SK-N-MC (cell line): ENCODE results near the gene MAGI2.

Source experiments
- DNase-seq: peaks from one replicate; pipeline ENCODE4 v3.0.0-alpha.2; 2011; ENCODE audit warnings: low read depth, low spot score
- H3K27ac ChIP-seq: fragments of 200-600 bp; sonication (generic); 2 replicates; pipeline ENCODE4 v1.5.1; 2016; ENCODE audit warnings: mixed run types
- H3K36me3 ChIP-seq: fragments of 200-600 bp; sonication (generic); 2 replicates; pipeline ENCODE4 v1.6.1; 2017; ENCODE audit warnings: antibody characterized with exemption, low read length, mixed read lengths; ENCODE audit not compliant: insufficient read depth
- H3K4me3 ChIP-seq: fragments of 200-600 bp; sonication (generic); 2 replicates; pipeline ENCODE4 v1.5.1; 2016
- H3K9ac ChIP-seq: fragments of 200-600 bp; sonication (generic); 2 replicates; pipeline ENCODE4 v1.8.0; 2017; ENCODE audit warnings: mixed run types, mixed read lengths; ENCODE audit not compliant: insufficient read length
- H3K9me3 ChIP-seq: fragments of 200-600 bp; sonication (generic); 2 replicates; pipeline ENCODE4 v1.6.1; 2017; ENCODE audit warnings: low read depth, mild to moderate bottlenecking, antibody characterized with exemption, low read length, moderate library complexity, mixed read lengths
- EZH2 ChIP-seq: fragments of 200-600 bp; sonication (generic); IDR thresholded peaks from one replicate; pipeline ENCODE4 v1.6.1; 2017; ENCODE audit warnings: antibody characterized with exemption
- FOXP2 ChIP-seq: optimal IDR thresholded peaks from 2 replicates; pipeline ENCODE3; 2011; ENCODE audit warnings: mild to moderate bottlenecking, moderate library complexity; ENCODE audit not compliant: insufficient read depth; ENCODE audit errors: extremely low read length, control extremely low read depth
- POLR2AphosphoS5 ChIP-seq: IDR thresholded peaks from 2 replicates; pipeline ENCODE4 v1.6.1; 2012; ENCODE audit warnings: mild to moderate bottlenecking, low read depth, low read length, borderline replicate concordance

The MAGI2 gene

DNA sequence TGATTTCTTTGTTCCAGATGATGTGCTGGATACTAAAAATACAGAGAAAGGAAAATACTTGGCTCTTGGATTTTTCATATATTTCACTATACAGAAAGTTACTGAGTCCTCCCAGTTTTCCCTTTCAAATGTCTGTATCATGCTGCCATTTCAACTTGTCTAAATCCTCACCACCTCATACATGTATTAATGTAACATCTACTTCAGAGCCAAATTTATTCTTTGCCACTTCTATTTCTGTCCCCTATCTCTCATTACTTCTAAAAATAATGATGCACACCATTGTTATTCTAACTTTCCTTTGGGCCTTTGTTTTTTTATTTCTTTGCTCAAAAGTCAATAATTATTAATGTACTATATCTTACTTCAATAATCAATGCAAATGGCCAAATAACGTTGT, 312.2 kb downstream of the MAGI2 start:
- DNase-seq, result no peak
- H3K9me3 ChIP-seq, result no peaks in the 10 kb centered on the region
- no peak overlapping the region for H3K9ac ChIP-seq
- H3K4me3 ChIP-seq, result no peak overlapping the region
- H3K27ac ChIP-seq, result no peak overlapping the region
- TF ChIP-seq POLR2AphosphoS5, result no peak
- no peak for TF ChIP-seq FOXP2
- no peak for TF ChIP-seq EZH2
- H3K36me3 ChIP-seq, result no peaks in the 10 kb centered on the region

DNA sequence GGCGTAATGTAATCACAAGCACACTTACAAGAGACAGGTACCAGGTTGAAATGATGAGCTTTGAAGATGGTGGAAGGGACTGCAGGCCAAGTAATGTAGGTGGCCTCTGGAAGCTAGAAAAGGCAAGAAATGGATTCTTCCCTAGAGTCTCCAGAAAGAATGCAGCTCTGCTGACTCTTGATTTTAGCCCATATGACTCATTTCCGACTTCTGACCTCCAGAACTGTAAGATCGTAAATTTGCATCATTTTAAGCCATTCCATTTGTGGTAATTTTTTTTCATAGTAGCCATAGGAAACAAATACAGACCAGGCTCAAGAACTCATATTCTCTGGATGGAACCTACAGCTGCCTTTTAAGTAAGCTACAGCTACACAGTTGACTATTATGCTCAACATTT, 315.5 kb downstream of the MAGI2 start:
- TF ChIP-seq EZH2 (no peak), FOXP2 (no peak), POLR2AphosphoS5 (no peak)
- Histone ChIP-seq H3K9me3 (no peaks in the 10 kb centered on the region), H3K9ac (no peak overlapping the region), H3K4me3 (no peak overlapping the region), H3K36me3 (no peaks in the 10 kb centered on the region), H3K27ac (no peak overlapping the region)
- DNase-seq, result no peak

DNA sequence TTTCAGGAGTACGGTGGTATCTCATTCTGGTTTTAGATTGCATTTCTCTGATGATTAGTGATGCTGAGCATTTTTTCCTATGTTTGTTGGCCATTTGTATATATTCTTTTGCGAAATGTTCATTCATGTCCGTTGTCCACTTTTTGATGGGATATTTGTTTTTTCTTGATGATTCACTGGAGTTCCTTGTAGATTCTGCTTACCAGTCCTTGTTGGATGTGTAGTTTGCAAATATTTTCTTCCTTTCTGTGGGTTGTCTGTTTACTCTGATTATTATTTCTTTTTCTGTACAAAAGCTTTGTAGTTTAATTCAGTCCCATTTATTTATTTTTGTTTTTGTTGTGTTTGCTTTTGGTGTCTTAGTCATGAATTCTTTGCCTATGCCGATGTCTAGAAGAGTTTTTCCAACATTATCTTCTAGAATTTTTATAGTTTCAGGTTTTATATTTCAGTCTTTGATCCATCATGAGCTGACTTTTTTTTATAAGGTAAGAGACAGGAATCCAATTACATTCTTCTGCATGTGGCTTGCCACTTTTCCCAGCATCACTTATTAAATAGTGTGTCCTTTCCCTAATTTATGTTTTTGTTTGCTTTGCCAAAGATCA, 320.5 kb downstream of the MAGI2 start:
- H3K9me3 ChIP-seq, result no peaks in the 10 kb centered on the region
- DNase-seq, result no peak
- H3K9ac ChIP-seq, result no peak overlapping the region
- H3K4me3 ChIP-seq, result no peak overlapping the region
- H3K36me3 ChIP-seq, result no peaks in the 10 kb centered on the region
- H3K27ac ChIP-seq, result no peak overlapping the region
- TF ChIP-seq POLR2AphosphoS5 (no peak), EZH2 (no peak), FOXP2 (no peak)

DNA sequence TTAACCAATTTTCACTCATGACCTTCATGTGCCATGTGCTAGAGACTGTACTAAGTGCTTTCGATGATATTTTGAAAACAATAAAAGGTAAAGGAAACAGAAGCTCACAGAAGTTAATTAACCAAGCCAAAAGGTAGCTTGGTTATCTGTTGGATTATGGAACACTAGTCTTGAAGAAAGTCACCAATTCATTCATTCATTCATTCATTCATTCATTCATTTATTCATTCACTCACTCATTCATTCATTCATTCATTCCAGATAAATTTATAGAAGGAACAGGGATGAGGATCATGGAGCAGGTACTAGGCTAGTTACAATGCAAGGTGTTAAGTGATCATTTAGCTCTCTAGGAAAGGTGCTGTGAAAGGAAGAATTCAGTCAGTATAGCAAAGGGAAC, 322.8 kb downstream of the MAGI2 start:
- no peak overlapping the region for H3K9ac ChIP-seq
- no peak overlapping the region for H3K27ac ChIP-seq
- TF ChIP-seq POLR2AphosphoS5 (no peak), EZH2 (no peak), FOXP2 (no peak)
- H3K36me3 ChIP-seq, result no peaks in the 10 kb centered on the region
- H3K9me3 ChIP-seq, result no peaks in the 10 kb centered on the region
- no peak overlapping the region for H3K4me3 ChIP-seq
- DNase-seq, result no peak

DNA sequence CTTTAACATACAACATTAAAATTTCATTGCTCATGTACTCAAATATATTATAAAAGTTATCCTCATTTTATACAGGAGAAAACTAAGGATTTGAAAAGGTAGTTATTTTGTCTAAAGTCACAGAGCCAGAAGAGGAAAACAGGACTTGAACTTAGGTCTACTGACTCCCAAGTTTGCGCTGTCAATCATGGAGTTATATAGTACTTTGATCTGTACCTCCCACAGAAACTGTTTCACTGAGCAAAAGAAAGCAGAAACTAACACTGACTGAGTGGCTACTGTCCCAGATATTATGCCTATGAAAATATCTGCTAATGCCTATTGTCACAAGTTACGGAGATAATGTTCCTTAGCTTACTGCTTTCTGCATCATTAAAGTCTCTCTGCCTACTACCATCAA, 329.1 kb downstream of the MAGI2 start:
- TF ChIP-seq POLR2AphosphoS5, result no peak
- TF ChIP-seq FOXP2, result no peak
- no peak for TF ChIP-seq EZH2
- Histone ChIP-seq H3K4me3 (no peak overlapping the region), H3K9me3 (no peaks in the 10 kb centered on the region), H3K9ac (no peak overlapping the region), H3K36me3 (no peaks in the 10 kb centered on the region), H3K27ac (no peak overlapping the region)
- no peak for DNase-seq

DNA sequence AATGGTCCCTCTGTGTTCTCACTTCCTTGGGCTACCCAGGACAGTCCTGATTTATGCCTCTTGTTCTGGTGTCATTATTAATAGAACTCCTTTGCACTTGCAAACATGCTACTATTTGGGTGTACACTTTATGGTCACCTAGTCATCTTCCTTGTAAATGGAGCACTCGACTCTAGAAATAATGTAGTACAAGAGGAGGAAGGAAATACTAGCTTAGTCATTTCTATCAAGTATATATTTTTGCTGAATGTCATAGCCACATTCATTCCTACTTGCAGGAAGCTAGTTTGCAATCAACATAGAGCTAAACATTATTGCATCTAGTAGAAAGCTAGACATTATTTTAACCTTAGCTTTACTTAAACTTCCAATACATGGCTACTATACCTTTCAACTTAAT, 335.3 kb downstream of the MAGI2 start:
- Histone ChIP-seq H3K4me3 (no peak overlapping the region), H3K27ac (no peak overlapping the region), H3K9ac (no peak overlapping the region), H3K36me3 (no peaks in the 10 kb centered on the region), H3K9me3 (no peaks in the 10 kb centered on the region)
- no peak for TF ChIP-seq FOXP2
- DNase-seq, result no peak

DNA sequence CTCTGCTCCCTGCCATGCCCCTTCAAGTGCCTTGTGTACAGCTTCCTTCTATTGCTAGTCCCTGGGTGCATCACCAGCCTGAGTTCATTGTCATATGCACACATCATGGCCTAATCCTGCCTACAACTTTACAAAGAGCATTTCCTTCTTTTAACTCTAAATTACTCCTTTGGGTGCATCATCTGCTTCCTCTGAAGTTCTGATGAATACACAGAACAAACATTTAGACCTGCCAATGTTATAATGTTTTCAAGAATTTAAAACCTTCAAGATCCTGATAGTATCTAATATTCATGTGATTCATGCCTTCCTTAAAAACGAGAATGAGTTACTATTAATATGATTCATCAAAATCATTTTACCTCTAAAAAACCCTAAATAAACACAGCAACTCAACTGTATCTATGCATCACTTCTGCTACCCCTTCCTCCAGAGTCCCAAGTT, 357.1 kb downstream of the MAGI2 start:
- H3K27ac ChIP-seq, result no peak overlapping the region
- no peak overlapping the region for H3K9ac ChIP-seq
- H3K4me3 ChIP-seq, result no peak overlapping the region
- no peaks in the 10 kb centered on the region for H3K36me3 ChIP-seq
- TF ChIP-seq POLR2AphosphoS5 (no peak), EZH2 (no peak), FOXP2 (no peak)
- no peak for DNase-seq
- H3K9me3 ChIP-seq, result no peaks in the 10 kb centered on the region

DNA sequence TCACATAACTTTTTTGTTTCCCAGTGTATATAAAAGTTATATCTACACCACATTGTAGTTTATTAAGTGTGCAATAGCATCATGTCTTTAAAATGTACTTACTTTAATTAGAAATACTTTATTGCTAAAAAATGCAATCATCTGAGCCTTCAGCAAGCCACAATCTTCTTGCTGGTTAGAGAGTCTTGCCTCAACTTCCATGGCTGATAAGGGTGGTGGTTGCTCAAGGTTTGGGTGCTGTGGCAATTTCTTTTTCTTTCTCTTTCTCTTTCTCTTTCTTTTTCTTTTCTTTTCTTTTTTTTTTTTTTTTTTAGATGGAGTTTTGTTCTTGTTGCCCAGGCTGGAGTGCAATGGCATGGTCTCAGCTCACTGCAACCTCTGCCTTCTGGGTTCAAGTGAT, 360.0 kb downstream of the MAGI2 start:
- Histone ChIP-seq H3K4me3 (no peak overlapping the region), H3K9ac (no peak overlapping the region), H3K27ac (no peak overlapping the region), H3K36me3 (no peaks in the 10 kb centered on the region), H3K9me3 (no peaks in the 10 kb centered on the region)
- no peak for DNase-seq
- no peak for TF ChIP-seq POLR2AphosphoS5
- TF ChIP-seq FOXP2, result no peak
- TF ChIP-seq EZH2, result no peak

DNA sequence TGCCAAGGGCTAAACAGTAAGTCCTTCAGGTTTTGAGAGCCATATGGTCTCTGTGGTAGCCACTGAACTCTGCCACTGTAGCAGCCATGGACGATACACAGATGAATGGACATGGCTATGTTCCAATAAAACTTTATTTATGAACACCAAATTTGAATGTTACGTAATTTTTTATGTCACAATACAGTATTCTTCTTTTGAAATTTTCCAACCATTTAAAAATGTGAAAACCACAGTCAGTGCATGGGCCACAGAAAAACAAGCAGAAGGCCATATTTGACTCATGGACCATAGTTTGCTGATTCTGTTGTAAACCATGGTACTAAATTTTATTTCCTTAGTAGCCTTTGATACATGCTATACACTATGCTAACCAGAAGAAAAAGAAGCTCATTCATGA, 361.8 kb downstream of the MAGI2 start:
- no peak overlapping the region for H3K9ac ChIP-seq
- H3K9me3 ChIP-seq, result no peaks in the 10 kb centered on the region
- DNase-seq, result no peak
- no peaks in the 10 kb centered on the region for H3K36me3 ChIP-seq
- no peak for TF ChIP-seq FOXP2
- no peak overlapping the region for H3K27ac ChIP-seq
- H3K4me3 ChIP-seq, result no peak overlapping the region
